Smooth muscle cell (in vitro differentiated cells): ENCODE measurements around the gene MCF2L. TPM values are rescaled to one million over a fixed set of nuclear protein-coding genes. Genes with fewer than 3 reads are reported as not detected.

ENCODE experiments used
- DNase-seq: peaks from one replicate; lab custom pipeline; 2025; ENCODE audit not compliant: unreplicated experiment; lab: John Stamatoyannopoulos, UW
- H2AFZ ChIP-seq: fragments of 200-600 bp; sonication (generic); 2 replicates; pipeline ENCODE4 v1.6.0; 2016; ENCODE audit warnings: antibody characterized with exemption, low read depth, mild to moderate bottlenecking
- H3F3A ChIP-seq: fragments of 200-600 bp; sonication (generic); 2 replicates; pipeline ENCODE4 v1.6.0; 2017; ENCODE audit warnings: antibody characterized with exemption, low read depth
- H3K27ac ChIP-seq: fragments of 200-600 bp; sonication (generic); 2 replicates; pipeline ENCODE4 v1.5.1; 2016; ENCODE audit warnings: low read depth, mild to moderate bottlenecking
- H3K27me3 ChIP-seq: fragments of 200-600 bp; sonication (generic); 2 replicates; pipeline ENCODE4 v1.6.1; 2016; ENCODE audit warnings: low read depth, mild to moderate bottlenecking
- H3K36me3 ChIP-seq: fragments of 200-600 bp; sonication (generic); 2 replicates; pipeline ENCODE4 v1.5.1; 2016; ENCODE audit warnings: low read depth
- H3K4me1 ChIP-seq: fragments of 200-600 bp; sonication (generic); 2 replicates; pipeline ENCODE4 v1.5.1; 2016; ENCODE audit warnings: low read depth
- H3K4me2 ChIP-seq: fragments of 200-600 bp; sonication (generic); 2 replicates; pipeline ENCODE4 v1.6.0; 2016; ENCODE audit warnings: mild to moderate bottlenecking
- H3K4me3 ChIP-seq: fragments of 200-600 bp; sonication (generic); 2 replicates; pipeline ENCODE4 v1.5.1; 2016; ENCODE audit warnings: mild to moderate bottlenecking
- H3K79me2 ChIP-seq: fragments of 200-600 bp; sonication (generic); 2 replicates; pipeline ENCODE4 v1.6.0; 2016; ENCODE audit warnings: low read depth, mild to moderate bottlenecking
- H3K9ac ChIP-seq: fragments of 200-600 bp; sonication (generic); 2 replicates; pipeline ENCODE4 v1.6.0; 2016; ENCODE audit warnings: low read depth
- H3K9me3 ChIP-seq: fragments of 200-600 bp; sonication (generic); replicated peaks from 2 replicates; pipeline ENCODE4 v1.5.1; 2016; ENCODE audit warnings: low read depth
- H4K20me1 ChIP-seq: fragments of 200-600 bp; sonication (generic); 2 replicates; pipeline ENCODE4 v1.6.0; 2016; ENCODE audit warnings: low read depth
- CTCF ChIP-seq: fragments of 200-600 bp; sonication (generic); IDR thresholded peaks from 2 replicates; pipeline ENCODE4 v1.5.1; 2017; ENCODE audit warnings: borderline replicate concordance, mild to moderate bottlenecking, antibody characterized with exemption; ENCODE audit not compliant: insufficient read depth, poor library complexity, severe bottlenecking
- WGBS: methylation state at CpG from one replicate; pipeline ENCODE4 v1.1.7; 2016; ENCODE audit warnings: low lambda C conversion rate; 5-methylcytosine and 5-hydroxymethylcytosine counted together
- polyA plus RNA-seq: library from polyadenylated mRNA; unstranded; fragments of >200 nt; fragmentation: Nextera tagmentation; extraction: Ambion mirVana; gene quantifications from 2 replicates; pipeline ENCODE4 v1.2.1, GENCODE V29; 2016
- total RNA-seq: library from RNA; depleted of rRNA; stranded (reverse); fragments of >200 nt; gene quantifications from 2 replicates; pipeline ENCODE4 v1.2.3, GENCODE V29; 2014

MCF2L gene
- total and polyA plus RNA-seq, 2 experiments from 2014 or later, result 0.54 to 7.6 TPM

DNA sequence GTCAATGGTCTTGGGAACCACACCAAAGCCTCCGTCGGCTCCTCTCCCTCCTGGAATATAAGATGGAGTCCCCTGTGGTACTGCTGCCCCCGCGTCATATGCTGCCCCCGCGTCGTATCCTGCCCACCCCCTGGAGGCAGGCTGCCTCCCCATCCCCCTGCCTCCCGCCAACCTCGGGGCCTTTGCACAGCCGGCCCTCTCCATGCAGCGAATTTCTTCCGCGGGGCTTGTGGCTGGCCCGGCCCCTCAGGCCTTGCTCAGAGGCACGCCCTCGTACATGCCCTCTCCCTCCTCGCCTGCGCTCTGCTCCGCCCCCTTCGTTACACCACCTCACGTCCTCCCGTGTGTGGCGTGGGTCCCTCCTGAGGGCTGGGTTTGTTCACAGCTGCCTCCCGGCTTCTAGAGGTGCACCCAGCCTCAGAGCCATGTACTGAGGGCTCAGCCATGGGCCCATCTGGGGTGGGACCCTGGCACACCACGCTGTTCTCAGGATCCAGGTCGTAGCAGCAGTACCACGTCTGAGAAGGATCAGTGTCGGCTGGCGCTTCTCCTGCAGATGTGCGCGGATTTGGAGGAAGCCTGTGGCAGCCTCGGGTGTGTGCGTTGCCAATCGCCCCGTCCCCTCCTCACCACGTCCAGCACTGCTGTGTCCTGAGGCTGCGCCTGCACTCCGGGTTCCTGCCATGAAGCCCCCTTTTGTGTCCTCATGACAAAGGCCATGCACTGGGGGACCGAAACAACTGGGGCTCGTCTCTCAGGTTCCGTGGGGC lies 47.7 kb downstream of the MCF2L start:
- no peak for TF ChIP-seq CTCF

GRCh38 chr13:113017506-113018215 lies 48.6 kb downstream of the MCF2L start:
- Histone ChIP-seq H3K9ac (no peak overlapping the region), H3K4me2 (no peak overlapping the region), H3K9me3 (no peaks in the 10 kb centered on the region), H4K20me1 (no peaks in the 10 kb centered on the region), H3F3A (no peaks in the 10 kb centered on the region), H3K36me3 (no peaks in the 10 kb centered on the region), H2AFZ (no peak overlapping the region), H3K27ac (no peak overlapping the region), H3K27me3 (no peaks in the 10 kb centered on the region), H3K4me1 (peaks cover 6% of the 10 kb centered on the region), H3K79me2 (no peaks in the 10 kb centered on the region), H3K4me3 (no peak overlapping the region)
- WGBS, result 91% methylated on average over 29 of the region's 29 CpGs
- no peak for TF ChIP-seq CTCF
- no peak for DNase-seq

More for the DNA sequence above, 47.7 kb downstream of the MCF2L start:
- Histone ChIP-seq H3K4me2 (no peak overlapping the region), H2AFZ (no peak overlapping the region), H3F3A (no peaks in the 10 kb centered on the region), H4K20me1 (no peaks in the 10 kb centered on the region), H3K4me3 (no peak overlapping the region), H3K27me3 (no peaks in the 10 kb centered on the region), H3K27ac (no peak overlapping the region), H3K4me1 (no peaks in the 10 kb centered on the region), H3K79me2 (no peaks in the 10 kb centered on the region), H3K9ac (no peak overlapping the region), H3K9me3 (no peaks in the 10 kb centered on the region), H3K36me3 (no peaks in the 10 kb centered on the region)
- 90% methylated on average over 41 of the region's 41 CpGs for WGBS
- DNase-seq, result no peak

- Histone ChIP-seq H3F3A (no peaks in the 10 kb centered on the region), H2AFZ (no peak overlapping the region), H3K4me1 (peaks cover 18% of the 10 kb centered on the region), H3K36me3 (no peaks in the 10 kb centered on the region), H3K27ac (no peak overlapping the region), H3K4me2 (no peak overlapping the region), H3K9ac (no peak overlapping the region), H3K27me3 (no peaks in the 10 kb centered on the region), H3K9me3 (no peaks in the 10 kb centered on the region), H3K79me2 (no peaks in the 10 kb centered on the region), H3K4me3 (no peak overlapping the region), H4K20me1 (no peaks in the 10 kb centered on the region)
- WGBS, result 94% methylated on average over 33 of the region's 33 CpGs
- no peak for TF ChIP-seq CTCF
- no peak for DNase-seq
Measured at GRCh38 chr13:113018676-113019465, 49.9 kb downstream of the MCF2L start.
